ENCODE measurements around the gene SELENON.

GRCh38 chr1:25813734-25814471, 13.9 kb downstream of the SELENON start:
- TF ChIP-seq, protein P1, sequence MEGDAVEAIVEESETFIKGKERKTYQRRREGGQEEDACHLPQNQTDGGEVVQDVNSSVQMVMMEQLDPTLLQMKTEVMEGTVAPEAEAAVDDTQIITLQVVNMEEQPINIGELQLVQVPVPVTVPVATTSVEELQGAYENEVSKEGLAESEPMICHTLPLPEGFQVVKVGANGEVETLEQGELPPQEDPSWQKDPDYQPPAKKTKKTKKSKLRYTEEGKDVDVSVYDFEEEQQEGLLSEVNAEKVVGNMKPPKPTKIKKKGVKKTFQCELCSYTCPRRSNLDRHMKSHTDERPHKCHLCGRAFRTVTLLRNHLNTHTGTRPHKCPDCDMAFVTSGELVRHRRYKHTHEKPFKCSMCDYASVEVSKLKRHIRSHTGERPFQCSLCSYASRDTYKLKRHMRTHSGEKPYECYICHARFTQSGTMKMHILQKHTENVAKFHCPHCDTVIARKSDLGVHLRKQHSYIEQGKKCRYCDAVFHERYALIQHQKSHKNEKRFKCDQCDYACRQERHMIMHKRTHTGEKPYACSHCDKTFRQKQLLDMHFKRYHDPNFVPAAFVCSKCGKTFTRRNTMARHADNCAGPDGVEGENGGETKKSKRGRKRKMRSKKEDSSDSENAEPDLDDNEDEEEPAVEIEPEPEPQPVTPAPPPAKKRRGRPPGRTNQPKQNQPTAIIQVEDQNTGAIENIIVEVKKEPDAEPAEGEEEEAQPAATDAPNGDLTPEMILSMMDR (conservative IDR thresholded peaks at IDR 0.05; ENCODE audit: low read depth, low read length) = no peak
- TF ChIP-seq EZH2phosphoT487 (IDR thresholded peaks at IDR 0.05; ENCODE audit: borderline replicate concordance, low read length) = no peak

Measured in PC-3 (cell line).